WERI-Rb-1 (cell line): ENCODE data around the gene CHSY3.

ENCODE experiments used
- DNase-seq: peaks from one replicate; pipeline ENCODE4 v3.0.0-alpha.2; 2020
- H3K27ac ChIP-seq: fragments of 250-450 bp; sonication (Bioruptor Pico); 2 replicates; pipeline ENCODE4 v1.5.1; 2020; ENCODE audit warnings: mild to moderate bottlenecking, moderate library complexity
- H3K27me3 ChIP-seq: fragments of 250-450 bp; sonication (Bioruptor Pico); 2 replicates; pipeline ENCODE4 v1.5.1; 2021; ENCODE audit warnings: mild to moderate bottlenecking, low read depth, moderate library complexity; ENCODE audit not compliant: insufficient read depth, severe bottlenecking
- H3K36me3 ChIP-seq: fragments of 250-450 bp; sonication (Bioruptor Pico); 2 replicates; pipeline ENCODE4 v1.5.1; 2020; ENCODE audit warnings: mild to moderate bottlenecking, moderate library complexity
- H3K4me3 ChIP-seq: 2 replicates; pipeline ENCODE4 v1.5.1; 2011; ENCODE audit warnings: low read depth, mild to moderate bottlenecking, control low read depth, low read length
- H3K9me3 ChIP-seq: fragments of 250-450 bp; sonication (Bioruptor Pico); 2 replicates; pipeline ENCODE4 v1.5.1; 2021; ENCODE audit warnings: mild to moderate bottlenecking, moderate library complexity; ENCODE audit not compliant: severe bottlenecking
- CTCF ChIP-seq: IDR thresholded peaks from 2 replicates; pipeline ENCODE4 v1.5.1; 2011; ENCODE audit warnings: low read depth, mild to moderate bottlenecking, control low read depth, inconsistent platforms, low read length

Gene CHSY3

GRCh38 chr5:130227699-130228098 lies 323.4 kb downstream of the CHSY3 start:
- no peak for TF ChIP-seq CTCF
- no peak for DNase-seq
- H3K27ac ChIP-seq: no peak overlapping the region

GRCh38 chr5:130231786-130232185 lies 327.5 kb downstream of the CHSY3 start:
- Histone ChIP-seq H3K36me3 (no peaks in the 10 kb centered on the region), H3K27ac (no peak overlapping the region), H3K27me3 (no peaks in the 10 kb centered on the region), H3K4me3 (no peak overlapping the region), H3K9me3 (peaks cover 2% of the 10 kb centered on the region)
- DNase-seq: no peak
- no peak for TF ChIP-seq CTCF

More at GRCh38 chr5:130227699-130228098, 323.4 kb downstream of the CHSY3 start:
- Histone ChIP-seq H3K36me3 (no peaks in the 10 kb centered on the region), H3K4me3 (no peak overlapping the region), H3K27me3 (no peaks in the 10 kb centered on the region), H3K9me3 (peaks cover 3% of the 10 kb centered on the region)

- no peak for TF ChIP-seq CTCF
- Histone ChIP-seq H3K4me3 (no peak overlapping the region), H3K27me3 (no peaks in the 10 kb centered on the region), H3K27ac (no peak overlapping the region), H3K9me3 (no peaks in the 10 kb centered on the region), H3K36me3 (no peaks in the 10 kb centered on the region)
- no peak for DNase-seq
Observed at GRCh38 chr5:130234816-130235215, 330.6 kb downstream of the CHSY3 start.
